ENCODE results near the gene TAOK1. TPM values are rescaled to one million over a fixed set of nuclear protein-coding genes. Genes with fewer than 3 reads are reported as not detected.

The TAOK1 gene
- total and polyA plus RNA-seq, 8 donors: 5.4 to 31.8 (median 16.8) TPM

GRCh38 chr17:29544066-29544465 is 153.9 kb downstream of the TAOK1 start:
- H3K4me1 ChIP-seq: no peaks in the 10 kb centered on the region
- no peak overlapping the region for H3K4me3 ChIP-seq
- no peak overlapping the region for H3K27ac ChIP-seq
- 84 to 88% methylated on average over 4 of the region's 4 CpGs for WGBS, 2 donors
- TF ChIP-seq CTCF (IDR thresholded peaks at IDR 0.05): no peak
- ATAC-seq: no peak
- no peak for DNase-seq
- intact Hi-C loops (cut with DNase I): loop anchor here in 1 of 3 donors (10.0 kb wide), 1 partner anchor 169 kb away; no protein-coding TSS in a partner anchor
- H3K27me3 ChIP-seq: no peaks in the 10 kb centered on the region
- H3K36me3 ChIP-seq: peaks cover 0 to 10% (median 7%) of the 10 kb centered on the region in 3 donors
- no peaks in the 10 kb centered on the region for H3K9me3 ChIP-seq
- FAIRE-seq: no peak

- Histone ChIP-seq H3K36me3 (peaks cover 0 to 10% (median 7%) of the 10 kb centered on the region in 3 donors), H3K9me3 (no peaks in the 10 kb centered on the region), H3K4me3 (no peak overlapping the region), H3K27me3 (no peaks in the 10 kb centered on the region), H3K4me1 (no peaks in the 10 kb centered on the region), H3K27ac (no peak overlapping the region)
- DNase-seq (no peak), ATAC-seq (peak; percentile 62 to 72 (median 67)), FAIRE-seq (no peak)
- WGBS, 2 donors: 69 to 70% methylated on average over 1 of the region's 1 CpG
- no peak for TF ChIP-seq CTCF (IDR thresholded peaks at IDR 0.05)
- intact Hi-C loops (cut with DNase I): loop anchor here in 1 of 3 donors (10.0 kb wide), 1 partner anchor 171 kb away; no protein-coding TSS in a partner anchor
These were observed 155.9 kb downstream of the TAOK1 start for GRCh38 chr17:29546085-29546484.

- no peak for ATAC-seq
- Histone ChIP-seq H3K27ac (no peak overlapping the region), H3K36me3 (peaks cover 0 to 10% (median 7%) of the 10 kb centered on the region in 3 donors), H3K4me1 (no peaks in the 10 kb centered on the region), H3K4me3 (no peak overlapping the region), H3K27me3 (no peaks in the 10 kb centered on the region), H3K9me3 (no peaks in the 10 kb centered on the region)
- WGBS, 2 donors: 90 to 97% methylated on average over 1 of the region's 1 CpG
- no peak for DNase-seq
- TF ChIP-seq CTCF (IDR thresholded peaks at IDR 0.05): no peak
- intact Hi-C loops (cut with DNase I): loop anchor here in 1 of 3 donors (10.0 kb wide), 1 partner anchor 172 kb away; no protein-coding TSS in a partner anchor
- no peak for FAIRE-seq
These were observed 156.7 kb downstream of the TAOK1 start for GRCh38 chr17:29546830-29547229.

GRCh38 chr17:29549177-29549923 is 159.2 kb downstream of the TAOK1 start:
- no peak overlapping the region for H3K27ac ChIP-seq
- WGBS, 2 donors: 27% methylated on average over 5 of the region's 5 CpGs
- H3K27me3 ChIP-seq: no peaks in the 10 kb centered on the region
- no peaks in the 10 kb centered on the region for H3K4me1 ChIP-seq
- no peak for DNase-seq
- no peaks in the 10 kb centered on the region for H3K36me3 ChIP-seq
- intact Hi-C loops (cut with DNase I): loop anchor here in 1 of 3 donors (10.0 kb wide), 1 partner anchor 175 kb away; no protein-coding TSS in a partner anchor
- no peak for TF ChIP-seq CTCF (IDR thresholded peaks at IDR 0.05)
- peak in 2 of 4 donors; percentile 66 to 71 for ATAC-seq
- H3K4me3 ChIP-seq: no peak overlapping the region
- no peak for FAIRE-seq
- H3K9me3 ChIP-seq: no peaks in the 10 kb centered on the region

GRCh38 chr17:29555840-29556239 is 165.7 kb downstream of the TAOK1 start:
- peaks cover 4 to 22% (median 21%) of the 10 kb centered on the region in 3 donors for H3K4me1 ChIP-seq
- H3K27me3 ChIP-seq: no peaks in the 10 kb centered on the region
- H3K4me3 ChIP-seq: no peak overlapping the region
- H3K27ac ChIP-seq: peak overlapping the region in 2 of 4 donors; percentile 2 to 16
- H3K36me3 ChIP-seq: peaks cover 0 to under 1% (median 0%) of the 10 kb centered on the region in 3 donors
- ATAC-seq (peak; percentile 87 to 96 (median 94)), FAIRE-seq (no peak), DNase-seq (peak in 3 of 6 donors; percentile 5 to 65 (median 60))
- intact Hi-C loops (cut with DNase I): no loop called here
- H3K9me3 ChIP-seq: no peaks in the 10 kb centered on the region
- 14 to 16% methylated on average over 3 of the region's 3 CpGs for WGBS, 2 donors
- TF ChIP-seq CTCF (IDR thresholded peaks at IDR 0.05): no peak

Data from pancreas (tissue), 10 donors.